SU-DHL-6 (cell line): Measurements from ENCODE around the gene HECW1.

Experiments
- EZH2phosphoT487 ChIP-seq: fragments of 200-600 bp; sonication (generic), shearing (Covaris generic); conservative IDR thresholded peaks from 2 replicates; pipeline ENCODE4 v1.6.1; 2018; ENCODE audit warnings: mild to moderate bottlenecking, antibody characterized with exemption, low read length, moderate library complexity, mixed read lengths
- TF ChIP-seq, protein P1 (sequence below): fragments of 200-600 bp; sonication (generic); IDR thresholded peaks from one replicate; pipeline ENCODE4 v1.5.1; 2017; ENCODE audit warnings: antibody characterized with exemption, mild to moderate bottlenecking, low read length, moderate library complexity; ENCODE audit not compliant: insufficient read depth, poor library complexity, severe bottlenecking

DNA sequence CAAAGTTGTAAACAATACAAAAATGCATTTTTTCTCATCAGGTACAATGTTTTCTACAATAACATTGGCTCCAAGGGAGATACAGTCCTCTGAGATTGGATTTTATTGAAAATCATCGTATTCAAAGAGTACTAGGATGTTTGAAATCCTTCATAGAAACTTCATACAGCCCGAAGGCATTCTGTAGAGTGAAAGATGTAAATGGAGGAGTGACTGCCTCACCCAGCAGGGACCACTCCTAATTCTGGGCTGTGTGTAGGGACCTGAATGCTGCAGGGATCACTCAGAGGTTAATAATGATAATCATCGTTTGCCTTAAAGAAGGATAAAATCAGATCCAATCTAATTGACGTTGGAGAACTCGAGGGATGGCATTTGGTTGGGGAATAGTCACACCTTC is 198.6 kb downstream of the HECW1 start:
- TF ChIP-seq, protein P1, sequence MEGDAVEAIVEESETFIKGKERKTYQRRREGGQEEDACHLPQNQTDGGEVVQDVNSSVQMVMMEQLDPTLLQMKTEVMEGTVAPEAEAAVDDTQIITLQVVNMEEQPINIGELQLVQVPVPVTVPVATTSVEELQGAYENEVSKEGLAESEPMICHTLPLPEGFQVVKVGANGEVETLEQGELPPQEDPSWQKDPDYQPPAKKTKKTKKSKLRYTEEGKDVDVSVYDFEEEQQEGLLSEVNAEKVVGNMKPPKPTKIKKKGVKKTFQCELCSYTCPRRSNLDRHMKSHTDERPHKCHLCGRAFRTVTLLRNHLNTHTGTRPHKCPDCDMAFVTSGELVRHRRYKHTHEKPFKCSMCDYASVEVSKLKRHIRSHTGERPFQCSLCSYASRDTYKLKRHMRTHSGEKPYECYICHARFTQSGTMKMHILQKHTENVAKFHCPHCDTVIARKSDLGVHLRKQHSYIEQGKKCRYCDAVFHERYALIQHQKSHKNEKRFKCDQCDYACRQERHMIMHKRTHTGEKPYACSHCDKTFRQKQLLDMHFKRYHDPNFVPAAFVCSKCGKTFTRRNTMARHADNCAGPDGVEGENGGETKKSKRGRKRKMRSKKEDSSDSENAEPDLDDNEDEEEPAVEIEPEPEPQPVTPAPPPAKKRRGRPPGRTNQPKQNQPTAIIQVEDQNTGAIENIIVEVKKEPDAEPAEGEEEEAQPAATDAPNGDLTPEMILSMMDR = no peak
- TF ChIP-seq EZH2phosphoT487 = no peak
